ENCODE measurements around the gene TBC1D22A. TPM values are rescaled to one million over a fixed set of nuclear protein-coding genes. Genes with fewer than 3 reads are reported as not detected.

Gene TBC1D22A
- total and polyA plus RNA-seq, 9 of the 15 experiments (the other 6 are each of a cell fraction or from before 2014, with no cell fraction given) = 0.20 to 11.5 (median 5.2) TPM

- no peak for TF ChIP-seq BRF2 (IDR thresholded peaks at IDR 0.05; ENCODE audit: borderline replicate concordance, insufficient read depth, insufficient read length)
These were observed 231.2 kb downstream of the TBC1D22A start (continued) for GRCh38 chr22:46993633-46994032.

DNA sequence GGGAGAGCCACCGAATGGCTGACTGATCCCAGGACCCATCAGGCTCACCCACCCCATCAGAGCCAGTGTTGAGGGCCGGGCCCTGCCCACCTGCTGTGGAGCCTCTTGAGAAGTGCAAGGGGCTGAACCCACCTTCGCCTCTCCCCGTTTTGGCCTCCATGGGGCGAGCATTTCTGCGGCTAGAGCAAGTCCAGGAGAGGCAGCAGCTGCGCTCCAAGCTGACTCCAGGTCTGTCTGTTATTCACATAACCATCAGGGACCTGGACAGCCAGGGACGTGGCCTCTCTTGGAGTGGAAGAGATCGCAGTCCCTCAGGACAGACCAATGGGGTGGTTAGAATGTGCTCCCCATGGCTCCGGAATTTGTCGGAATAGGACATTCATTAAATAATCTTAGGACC lies 231.8 kb downstream of the TBC1D22A start:
- H3K27me3 ChIP-seq (ENCODE audit: control insufficient read depth in 2 of 2, insufficient read depth in 2 of 2, low read length in 2 of 2) = no peaks in the 10 kb centered on the region
- no peak overlapping the region for H3K4me3 ChIP-seq
- H3K4me2 ChIP-seq (ENCODE audit: insufficient read depth, low read length) = no peak overlapping the region
- peaks cover 0 to 5% of the 10 kb centered on the region in 2 experiments; a peak in 2 of 5 replicates for H3K4me1 ChIP-seq (replicated peaks in 1 of 2; ENCODE audit: control insufficient read depth in 2 of 2, insufficient read depth in 2 of 2, low read length in 2 of 2)
- no peak overlapping the region for H3K9ac ChIP-seq (ENCODE audit: insufficient read depth in 1 of 2, low read depth in 2 of 2, low read length in 2 of 2)
- ChIA-PET POLR2A (interaction anchor here (0.6 kb wide), 2 partner anchors 9 to 14 kb away, joined by 3 read pairs; no protein-coding TSS in a partner anchor), CTCF (ENCODE audit: low intra/inter-chr PET ratio) (no interaction called here)
- H3K79me2 ChIP-seq (ENCODE audit: control insufficient read depth, insufficient read depth, low read length) = no peaks in the 10 kb centered on the region
- H3K9me3 ChIP-seq (replicated peaks; ENCODE audit: control insufficient read depth, insufficient read depth, low read depth, low read length) = no peaks in the 10 kb centered on the region
- H3K9me1 ChIP-seq (ENCODE audit: control insufficient read depth, insufficient read depth, low read length) = no peaks in the 10 kb centered on the region
- BruUV-seq (replicated peaks) = no TSS peak
- in situ Hi-C loops (cut with MboI) = no loop called here
- intact Hi-C loops (cut with micrococcal nuclease) = no loop called here
- DNase-seq (ENCODE audit: extremely low read depth in 1 of 4, low spot score in 3 of 4) (no peak), ATAC-seq (no peak), FAIRE-seq (no peak)
- H3K36me3 ChIP-seq (ENCODE audit: control insufficient read depth, insufficient read depth, low read length) = no peaks in the 10 kb centered on the region
- no peaks in the 10 kb centered on the region for H4K20me1 ChIP-seq (replicated peaks; ENCODE audit: control insufficient read depth, insufficient read depth, low read length)
- H2AFZ ChIP-seq (ENCODE audit: low read depth, low read length) = no peak overlapping the region
- no peak overlapping the region for H3K27ac ChIP-seq (ENCODE audit: extremely low read depth, low read depth, low read length)
- WGBS (ENCODE audit: insufficient coverage, low coverage, missing lambda C conversion rate) = 60% methylated on average over 7 of the region's 11 CpGs
- TF ChIP-seq MXI1 (IDR thresholded peaks at IDR 0.05; ENCODE audit: low read depth, low read length) (no peak), ZBTB1 (CRISPR knock-in tag; IDR thresholded peaks at IDR 0.05; ENCODE audit: borderline replicate concordance, low read depth) (no peak), KAT2B (IDR thresholded peaks at IDR 0.05; ENCODE audit: low read depth, low read length) (no peak), U2AF2 (optimal IDR thresholded peaks at IDR 0.05; ENCODE audit: low read depth, low read length) (no peak), ILK (tag; IDR thresholded peaks at IDR 0.05; ENCODE audit: borderline replicate concordance, low read depth) (no peak), ZNF274 (IDR thresholded peaks at IDR 0.05; ENCODE audit: borderline replicate concordance, low read depth, low read length) (no peak), PRPF4 (IDR thresholded peaks at IDR 0.05; ENCODE audit: insufficient read depth, low read depth, low read length, poor library complexity, severe bottlenecking) (no peak), JUNB (CRISPR knock-in tag; conservative IDR thresholded peaks at IDR 0.05) (no peak), RBBP5 (IDR thresholded peaks at IDR 0.05; ENCODE audit: borderline replicate concordance, insufficient read depth, low read length, poor library complexity, severe bottlenecking) (no peak), TAF9B (IDR thresholded peaks at IDR 0.05; ENCODE audit: partially characterized antibody) (no peak), NEUROD1 (IDR thresholded peaks at IDR 0.05; ENCODE audit: borderline replicate concordance, low read depth, low read length, partially characterized antibody) (no peak), E2F5 (CRISPR knock-in tag; IDR thresholded peaks at IDR 0.05) (no peak), RHOXF2B (CRISPR knock-in tag; conservative IDR thresholded peaks at IDR 0.05) (no peak), ZNF311 (CRISPR knock-in tag; IDR thresholded peaks at IDR 0.05) (no peak), TARDBP (IDR thresholded peaks at IDR 0.05) (no peak), DACH1 (IDR thresholded peaks at IDR 0.05; ENCODE audit: partially characterized antibody) (no peak), FIP1L1 (IDR thresholded peaks at IDR 0.05; ENCODE audit: low read depth, low read length, poor library complexity, severe bottlenecking) (no peak)
- TF ChIP-seq, protein P1, sequence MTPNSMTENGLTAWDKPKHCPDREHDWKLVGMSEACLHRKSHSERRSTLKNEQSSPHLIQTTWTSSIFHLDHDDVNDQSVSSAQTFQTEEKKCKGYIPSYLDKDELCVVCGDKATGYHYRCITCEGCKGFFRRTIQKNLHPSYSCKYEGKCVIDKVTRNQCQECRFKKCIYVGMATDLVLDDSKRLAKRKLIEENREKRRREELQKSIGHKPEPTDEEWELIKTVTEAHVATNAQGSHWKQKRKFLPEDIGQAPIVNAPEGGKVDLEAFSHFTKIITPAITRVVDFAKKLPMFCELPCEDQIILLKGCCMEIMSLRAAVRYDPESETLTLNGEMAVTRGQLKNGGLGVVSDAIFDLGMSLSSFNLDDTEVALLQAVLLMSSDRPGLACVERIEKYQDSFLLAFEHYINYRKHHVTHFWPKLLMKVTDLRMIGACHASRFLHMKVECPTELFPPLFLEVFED (CRISPR knock-in tag; conservative IDR thresholded peaks at IDR 0.05) = no peak

All from K562 (cell line).